ENCODE results near the gene ANKRD6.

The ANKRD6 gene

GRCh38 chr6:89553431-89553830, 120.5 kb downstream of the ANKRD6 start:
- H3K36me3 ChIP-seq (replicated peaks in 1 of 2; ENCODE audit: control insufficient read depth in 2 of 2, insufficient read depth in 2 of 2, low read length in 2 of 2) = no peaks in the 10 kb centered on the region
- H3K79me1 ChIP-seq (ENCODE audit: low read depth, low read length) = peaks cover 3% of the 10 kb centered on the region
- H2BK120ac ChIP-seq (ENCODE audit: low read depth, low read length) = no peak overlapping the region
- no peak overlapping the region for H2BK15ac ChIP-seq (ENCODE audit: low read length)
- H2BK12ac ChIP-seq (ENCODE audit: low read length) = no peak overlapping the region
- H3K18ac ChIP-seq (ENCODE audit: low read length) = no peak overlapping the region
- no peak overlapping the region for H3K14ac ChIP-seq (ENCODE audit: low read length)
- H3K27ac ChIP-seq (replicated peaks; ENCODE audit: low read length) = no peak overlapping the region
- no peak overlapping the region for H3K4me2 ChIP-seq (ENCODE audit: insufficient read depth, low read length, poor library complexity, severe bottlenecking)
- no CpG with 5 or more reads among the region's 5 CpGs for WGBS, 2 donors (ENCODE audit: extremely low coverage in 2 of 2, insufficient read length in 2 of 2, insufficient replicate concordance in 1 of 2)
- H3K4me1 ChIP-seq (ENCODE audit: control insufficient read depth in 2 of 2, insufficient read depth in 1 of 2, low read depth in 1 of 2, low read length in 2 of 2) = peaks cover 7 to 8% of the 10 kb centered on the region in 2 donors
- no peak overlapping the region for H2AK5ac ChIP-seq (ENCODE audit: low read depth, low read length)
- no peak overlapping the region for H3K4ac ChIP-seq (ENCODE audit: low read length)
- H3K9me3 ChIP-seq (replicated peaks in 1 of 2; ENCODE audit: control insufficient read depth in 2 of 2, insufficient read depth in 1 of 2, low read depth in 1 of 2, low read length in 2 of 2) = peaks cover 4 to 17% of the 10 kb centered on the region in 2 donors
- no peaks in the 10 kb centered on the region for H3K27me3 ChIP-seq (ENCODE audit: control insufficient read depth in 3 of 3, insufficient read depth in 3 of 3, low read depth in 1 of 3, low read length in 3 of 3)
- H4K91ac ChIP-seq (ENCODE audit: low read depth, low read length, poor library complexity) = no peak overlapping the region
- H3K9ac ChIP-seq (ENCODE audit: low read depth, low read length, poor library complexity) = no peak overlapping the region
- no peak overlapping the region for H2AFZ ChIP-seq (ENCODE audit: low read length)
- no peak overlapping the region for H3K23ac ChIP-seq (ENCODE audit: low read depth, low read length, poor library complexity)
- H4K8ac ChIP-seq (ENCODE audit: low read depth, low read length) = no peak overlapping the region
- H3K4me3 ChIP-seq (ENCODE audit: low read length in 2 of 2) = no peak overlapping the region
- no peak for DNase-seq (ENCODE audit: low spot score)
- H2BK5ac ChIP-seq (ENCODE audit: low read length) = no peak overlapping the region

- no CpG with 5 or more reads among the region's 5 CpGs for WGBS, 2 donors (ENCODE audit: extremely low coverage in 2 of 2, insufficient read length in 2 of 2, insufficient replicate concordance in 1 of 2)
These were observed 121.2 kb downstream of the ANKRD6 start for GRCh38 chr6:89554106-89554505.

GRCh38 chr6:89555031-89555430, 122.1 kb downstream of the ANKRD6 start:
- no peak overlapping the region for H2AFZ ChIP-seq (ENCODE audit: low read length)
- no peak overlapping the region for H2BK12ac ChIP-seq (ENCODE audit: low read length)
- H3K79me1 ChIP-seq (ENCODE audit: low read depth, low read length) = peaks cover 3% of the 10 kb centered on the region
- no peak for DNase-seq (ENCODE audit: low spot score)
- H2AK5ac ChIP-seq (ENCODE audit: low read depth, low read length) = no peak overlapping the region
- H2BK5ac ChIP-seq (ENCODE audit: low read length) = no peak overlapping the region
- H3K36me3 ChIP-seq (replicated peaks in 1 of 2; ENCODE audit: control insufficient read depth in 2 of 2, insufficient read depth in 2 of 2, low read length in 2 of 2) = no peaks in the 10 kb centered on the region
- no peak overlapping the region for H4K8ac ChIP-seq (ENCODE audit: low read depth, low read length)
- H3K27me3 ChIP-seq (ENCODE audit: control insufficient read depth in 3 of 3, insufficient read depth in 3 of 3, low read depth in 1 of 3, low read length in 3 of 3) = no peaks in the 10 kb centered on the region
- no peak overlapping the region for H3K23ac ChIP-seq (ENCODE audit: low read depth, low read length, poor library complexity)
- no peak overlapping the region for H3K14ac ChIP-seq (ENCODE audit: low read length)
- no peak overlapping the region for H3K9ac ChIP-seq (ENCODE audit: low read depth, low read length, poor library complexity)
- no peak overlapping the region for H4K91ac ChIP-seq (ENCODE audit: low read depth, low read length, poor library complexity)
- H3K27ac ChIP-seq (replicated peaks; ENCODE audit: low read length) = no peak overlapping the region
- H2BK15ac ChIP-seq (ENCODE audit: low read length) = no peak overlapping the region
- no peak overlapping the region for H3K18ac ChIP-seq (ENCODE audit: low read length)
- H3K9me3 ChIP-seq (replicated peaks in 1 of 2; ENCODE audit: control insufficient read depth in 2 of 2, insufficient read depth in 1 of 2, low read depth in 1 of 2, low read length in 2 of 2) = peaks cover 5 to 17% of the 10 kb centered on the region in 2 donors
- no peak overlapping the region for H2BK120ac ChIP-seq (ENCODE audit: low read depth, low read length)
- no peak overlapping the region for H3K4me2 ChIP-seq (ENCODE audit: insufficient read depth, low read length, poor library complexity, severe bottlenecking)
- 100% methylated on average over 1 of the region's 4 CpGs; no CpG with 5 or more reads in 1 of the 2 donors for WGBS, 2 donors (ENCODE audit: extremely low coverage in 2 of 2, insufficient read length in 2 of 2, insufficient replicate concordance in 1 of 2)
- peaks cover 7 to 8% of the 10 kb centered on the region in 2 donors for H3K4me1 ChIP-seq (ENCODE audit: control insufficient read depth in 2 of 2, insufficient read depth in 1 of 2, low read depth in 1 of 2, low read length in 2 of 2)
- H3K4ac ChIP-seq (ENCODE audit: low read length) = no peak overlapping the region
- H3K4me3 ChIP-seq (ENCODE audit: low read length in 2 of 2) = no peak overlapping the region

More at GRCh38 chr6:89554106-89554505, 121.2 kb downstream of the ANKRD6 start:
- Histone ChIP-seq H3K36me3 (replicated peaks in 1 of 2; ENCODE audit: control insufficient read depth in 2 of 2, insufficient read depth in 2 of 2, low read length in 2 of 2) (no peaks in the 10 kb centered on the region), H3K4me3 (ENCODE audit: low read length in 2 of 2) (no peak overlapping the region), H2BK120ac (ENCODE audit: low read depth, low read length) (no peak overlapping the region), H3K14ac (ENCODE audit: low read length) (no peak overlapping the region), H3K27me3 (ENCODE audit: control insufficient read depth in 3 of 3, insufficient read depth in 3 of 3, low read depth in 1 of 3, low read length in 3 of 3) (no peaks in the 10 kb centered on the region), H2AK5ac (ENCODE audit: low read depth, low read length) (no peak overlapping the region), H4K8ac (ENCODE audit: low read depth, low read length) (no peak overlapping the region), H2BK12ac (ENCODE audit: low read length) (no peak overlapping the region), H3K9me3 (replicated peaks in 1 of 2; ENCODE audit: control insufficient read depth in 2 of 2, insufficient read depth in 1 of 2, low read depth in 1 of 2, low read length in 2 of 2) (peaks cover 5 to 17% of the 10 kb centered on the region in 2 donors), H3K27ac (replicated peaks; ENCODE audit: low read length) (no peak overlapping the region), H3K4ac (ENCODE audit: low read length) (no peak overlapping the region), H3K23ac (ENCODE audit: low read depth, low read length, poor library complexity) (no peak overlapping the region), H4K91ac (ENCODE audit: low read depth, low read length, poor library complexity) (no peak overlapping the region), H2BK5ac (ENCODE audit: low read length) (no peak overlapping the region), H3K4me1 (ENCODE audit: control insufficient read depth in 2 of 2, insufficient read depth in 1 of 2, low read depth in 1 of 2, low read length in 2 of 2) (peaks cover 7 to 8% of the 10 kb centered on the region in 2 donors), H3K79me1 (ENCODE audit: low read depth, low read length) (peaks cover 3% of the 10 kb centered on the region), H3K4me2 (ENCODE audit: insufficient read depth, low read length, poor library complexity, severe bottlenecking) (no peak overlapping the region), H2BK15ac (ENCODE audit: low read length) (no peak overlapping the region), H2AFZ (ENCODE audit: low read length) (no peak overlapping the region), H3K18ac (ENCODE audit: low read length) (no peak overlapping the region), H3K9ac (ENCODE audit: low read depth, low read length, poor library complexity) (no peak overlapping the region)
- no peak for DNase-seq (ENCODE audit: low spot score)

GRCh38 chr6:89555806-89556205, 122.9 kb downstream of the ANKRD6 start:
- no peak overlapping the region for H3K18ac ChIP-seq (ENCODE audit: low read length)
- H2AFZ ChIP-seq (ENCODE audit: low read length) = no peak overlapping the region
- H3K4me1 ChIP-seq (ENCODE audit: control insufficient read depth in 2 of 2, insufficient read depth in 1 of 2, low read depth in 1 of 2, low read length in 2 of 2) = peaks cover 7 to 8% of the 10 kb centered on the region in 2 donors
- no peak overlapping the region for H2BK12ac ChIP-seq (ENCODE audit: low read length)
- H3K9me3 ChIP-seq (replicated peaks in 1 of 2; ENCODE audit: control insufficient read depth in 2 of 2, insufficient read depth in 1 of 2, low read depth in 1 of 2, low read length in 2 of 2) = peaks cover 5 to 17% of the 10 kb centered on the region in 2 donors
- peaks cover 3% of the 10 kb centered on the region for H3K79me1 ChIP-seq (ENCODE audit: low read depth, low read length)
- H3K27ac ChIP-seq (replicated peaks; ENCODE audit: low read length) = no peak overlapping the region
- H3K4ac ChIP-seq (ENCODE audit: low read length) = no peak overlapping the region
- no peak overlapping the region for H3K4me3 ChIP-seq (ENCODE audit: low read length in 2 of 2)
- no CpG with 5 or more reads among the region's 3 CpGs for WGBS, 2 donors (ENCODE audit: extremely low coverage in 2 of 2, insufficient read length in 2 of 2, insufficient replicate concordance in 1 of 2)
- H3K14ac ChIP-seq (ENCODE audit: low read length) = no peak overlapping the region
- no peak for DNase-seq (ENCODE audit: low spot score)
- H3K4me2 ChIP-seq (ENCODE audit: insufficient read depth, low read length, poor library complexity, severe bottlenecking) = no peak overlapping the region
- H3K36me3 ChIP-seq (replicated peaks in 1 of 2; ENCODE audit: control insufficient read depth in 2 of 2, insufficient read depth in 2 of 2, low read length in 2 of 2) = no peaks in the 10 kb centered on the region
- no peaks in the 10 kb centered on the region for H3K27me3 ChIP-seq (ENCODE audit: control insufficient read depth in 3 of 3, insufficient read depth in 3 of 3, low read depth in 1 of 3, low read length in 3 of 3)
- no peak overlapping the region for H2AK5ac ChIP-seq (ENCODE audit: low read depth, low read length)
- no peak overlapping the region for H3K9ac ChIP-seq (ENCODE audit: low read depth, low read length, poor library complexity)
- H4K91ac ChIP-seq (ENCODE audit: low read depth, low read length, poor library complexity) = no peak overlapping the region
- no peak overlapping the region for H2BK120ac ChIP-seq (ENCODE audit: low read depth, low read length)
- H3K23ac ChIP-seq (ENCODE audit: low read depth, low read length, poor library complexity) = no peak overlapping the region
- no peak overlapping the region for H4K8ac ChIP-seq (ENCODE audit: low read depth, low read length)
- H2BK15ac ChIP-seq (ENCODE audit: low read length) = no peak overlapping the region
- H2BK5ac ChIP-seq (ENCODE audit: low read length) = no peak overlapping the region
